Measurements from ENCODE around the gene GFRA4.

DNA sequence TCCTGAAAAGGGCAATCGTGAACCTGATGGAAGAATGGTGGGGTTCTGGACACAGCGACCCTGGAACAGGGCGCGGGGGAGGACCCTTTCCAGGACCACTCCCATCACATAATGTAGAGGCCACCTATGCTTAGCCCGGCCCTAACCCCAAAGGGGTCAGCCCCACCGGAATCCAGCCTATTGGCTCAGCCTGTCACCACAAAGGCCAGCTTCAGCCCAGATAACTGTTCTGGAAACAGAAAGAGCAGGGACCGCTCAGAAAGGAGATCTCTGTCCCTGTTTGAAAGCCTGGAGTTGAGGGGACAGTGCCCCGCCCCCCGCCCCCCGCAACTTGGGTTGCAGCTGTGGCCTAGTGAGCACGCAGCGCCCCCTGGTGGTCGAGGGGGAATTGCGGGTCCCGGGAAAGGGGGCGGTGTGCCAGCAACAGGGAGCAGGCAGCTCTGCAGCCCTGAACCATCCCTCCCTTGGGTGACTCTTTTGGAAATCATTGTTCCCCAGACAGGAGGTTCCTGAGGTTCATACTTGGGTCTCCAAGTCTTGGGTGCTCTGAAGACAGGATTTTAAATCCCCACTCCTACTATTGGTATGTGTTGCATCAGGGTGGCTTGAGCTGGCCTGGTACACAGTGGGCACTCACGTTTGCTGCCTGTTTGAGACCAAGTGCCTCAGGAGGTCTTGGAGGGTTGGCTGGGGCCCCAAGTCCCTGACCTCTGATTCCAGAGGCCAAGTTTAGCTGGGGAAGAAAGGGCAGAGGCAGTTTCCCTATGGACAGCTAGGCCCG is 47.7 kb upstream of the GFRA4 start:
- TF ChIP-seq, protein P1, sequence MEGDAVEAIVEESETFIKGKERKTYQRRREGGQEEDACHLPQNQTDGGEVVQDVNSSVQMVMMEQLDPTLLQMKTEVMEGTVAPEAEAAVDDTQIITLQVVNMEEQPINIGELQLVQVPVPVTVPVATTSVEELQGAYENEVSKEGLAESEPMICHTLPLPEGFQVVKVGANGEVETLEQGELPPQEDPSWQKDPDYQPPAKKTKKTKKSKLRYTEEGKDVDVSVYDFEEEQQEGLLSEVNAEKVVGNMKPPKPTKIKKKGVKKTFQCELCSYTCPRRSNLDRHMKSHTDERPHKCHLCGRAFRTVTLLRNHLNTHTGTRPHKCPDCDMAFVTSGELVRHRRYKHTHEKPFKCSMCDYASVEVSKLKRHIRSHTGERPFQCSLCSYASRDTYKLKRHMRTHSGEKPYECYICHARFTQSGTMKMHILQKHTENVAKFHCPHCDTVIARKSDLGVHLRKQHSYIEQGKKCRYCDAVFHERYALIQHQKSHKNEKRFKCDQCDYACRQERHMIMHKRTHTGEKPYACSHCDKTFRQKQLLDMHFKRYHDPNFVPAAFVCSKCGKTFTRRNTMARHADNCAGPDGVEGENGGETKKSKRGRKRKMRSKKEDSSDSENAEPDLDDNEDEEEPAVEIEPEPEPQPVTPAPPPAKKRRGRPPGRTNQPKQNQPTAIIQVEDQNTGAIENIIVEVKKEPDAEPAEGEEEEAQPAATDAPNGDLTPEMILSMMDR (IDR thresholded peaks at IDR 0.05 in 8 of 11, conservative IDR thresholded peaks at IDR 0.05 in 3 of 11) = peak; percentile 69 to 96 (median 91)
- TF ChIP-seq POLR2A (IDR thresholded peaks at IDR 0.05) = no peak

Measured in spleen (tissue), 7 donors.